HPDE6-E6E7 (cell line): ENCODE measurements around the gene PIWIL4.
"Not testable (repeated sequence)": the region's sequence is repeated elsewhere in the genome, so short reads cannot be mapped to it uniquely, and the experiment has no call there.

Source experiments
- DNase-seq: peaks from one replicate; pipeline ENCODE4 v3.0.0; 2011; ENCODE audit warnings: missing footprints; ENCODE audit errors: extremely low spot score

PIWIL4 gene

GRCh38 chr11:94584978-94585377, 17.8 kb downstream of the PIWIL4 start:
- no peak for DNase-seq

- no peak for DNase-seq
Observed at GRCh38 chr11:94585399-94585798, 18.2 kb downstream of the PIWIL4 start.

DNA sequence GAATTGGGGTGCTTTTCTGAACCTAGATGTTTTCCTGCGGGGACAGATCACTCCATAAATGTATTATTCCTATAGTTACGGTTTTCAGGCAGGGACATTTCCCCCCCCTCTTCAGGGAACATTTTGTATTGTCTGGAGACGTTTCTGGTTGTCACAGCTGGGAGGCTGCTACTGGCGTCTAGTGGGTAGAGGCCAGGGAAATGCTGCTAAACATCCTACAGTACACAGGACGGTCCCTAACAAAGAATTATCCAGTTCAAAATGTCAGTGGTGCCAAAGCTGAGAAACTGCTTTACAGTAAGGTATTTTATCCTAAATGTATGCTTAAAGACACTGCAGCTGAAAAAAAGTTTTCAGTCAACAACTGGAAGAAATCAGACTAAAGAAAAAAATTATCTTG, 19.4 kb downstream of the PIWIL4 start:
- DNase-seq: no peak

DNA sequence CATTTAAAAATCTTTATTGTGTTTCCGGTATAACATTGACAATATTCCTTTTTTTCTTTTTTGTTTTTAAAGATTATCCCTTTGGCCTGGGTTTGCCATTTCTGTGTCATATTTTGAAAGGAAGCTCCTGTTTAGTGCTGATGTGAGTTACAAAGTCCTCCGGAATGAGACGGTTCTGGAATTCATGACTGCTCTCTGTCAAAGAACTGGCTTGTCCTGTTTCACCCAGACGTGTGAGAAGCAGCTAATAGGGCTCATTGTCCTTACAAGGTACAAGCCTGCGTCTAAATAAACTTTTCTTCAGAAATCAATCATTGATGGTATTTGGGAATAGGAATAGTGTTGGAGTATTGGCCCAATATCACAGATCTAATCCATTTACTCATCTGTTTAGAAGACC, 19.8 kb downstream of the PIWIL4 start:
- no peak for DNase-seq

DNA sequence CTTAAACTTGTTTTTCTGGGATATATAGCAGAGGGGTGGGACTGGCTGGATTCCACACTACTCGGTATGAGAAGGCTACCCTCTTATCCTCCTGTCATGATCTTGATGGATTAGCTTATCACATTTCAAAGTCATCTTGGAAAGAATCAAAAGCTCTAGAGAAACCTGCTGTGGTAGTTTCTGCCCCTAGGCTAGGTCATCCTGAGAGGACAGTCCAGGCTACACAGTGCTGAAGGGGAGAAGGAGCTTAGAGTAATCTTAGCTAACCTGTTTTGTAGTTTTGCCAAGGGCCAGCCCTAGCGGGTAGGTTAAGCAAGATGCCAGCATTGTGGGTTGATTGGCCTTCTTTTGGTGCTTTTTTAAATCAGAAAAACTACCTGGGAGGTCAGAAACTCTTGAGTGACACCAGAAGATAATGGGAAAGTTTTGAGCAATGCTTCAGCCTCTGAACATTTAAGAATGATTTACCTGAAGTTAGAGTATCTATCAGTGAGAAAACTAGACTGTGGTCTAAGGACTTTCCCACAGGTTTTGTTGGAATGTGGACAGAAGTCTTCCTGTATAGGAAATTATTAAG, 21.3 kb downstream of the PIWIL4 start:
- no peak for DNase-seq

DNA sequence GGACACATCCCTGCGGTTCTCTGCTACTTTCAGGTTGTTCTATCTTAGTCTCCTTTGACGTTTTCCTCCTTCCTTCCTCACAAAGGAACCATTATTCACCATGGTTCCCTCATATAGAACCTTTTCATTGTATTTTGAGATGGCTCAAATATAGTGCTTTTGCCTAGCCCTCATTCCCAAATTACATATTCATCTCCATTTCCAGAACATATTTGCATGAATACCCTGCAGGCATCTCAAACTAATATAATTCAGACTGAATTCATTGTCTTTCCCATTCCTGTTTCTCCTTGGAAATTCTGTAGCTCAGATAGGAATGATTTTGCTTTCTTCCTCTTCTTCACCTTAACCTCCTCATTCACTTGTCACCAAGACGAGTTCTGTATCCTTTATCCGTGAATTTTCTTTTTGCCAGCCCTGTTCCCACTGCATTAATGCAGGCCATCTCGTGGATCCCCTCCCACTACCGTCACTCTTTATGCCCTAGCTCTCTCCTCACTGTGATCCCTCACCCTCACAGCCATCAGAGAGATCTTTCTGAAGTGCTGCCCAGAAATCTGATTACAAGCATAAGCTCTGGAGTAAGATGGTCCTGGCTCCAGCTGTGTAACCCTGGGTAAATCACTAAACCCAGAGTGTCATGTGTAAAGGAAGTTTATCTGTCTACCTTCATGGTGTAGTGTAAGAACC, 23.3 kb downstream of the PIWIL4 start:
- no peak for DNase-seq

DNA sequence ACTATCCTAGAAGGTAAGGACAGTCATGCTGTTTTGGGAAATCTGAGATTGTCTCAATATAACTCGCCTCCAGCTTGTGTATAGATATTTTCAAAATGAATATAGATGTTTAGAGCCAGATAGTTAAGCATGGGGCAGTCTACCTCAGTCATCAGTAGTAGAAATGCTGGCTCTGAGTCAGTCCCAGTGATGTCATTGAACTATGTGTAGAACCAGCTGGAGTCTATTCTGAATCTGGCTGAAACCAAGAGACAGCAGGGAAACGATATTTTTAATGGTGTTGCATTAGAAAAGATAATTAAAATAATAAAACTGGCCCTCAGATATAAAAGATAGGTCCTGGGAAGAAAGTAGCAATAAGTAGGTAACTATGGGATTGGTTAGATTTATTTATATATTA, 25.9 kb downstream of the PIWIL4 start:
- DNase-seq: no peak

DNA sequence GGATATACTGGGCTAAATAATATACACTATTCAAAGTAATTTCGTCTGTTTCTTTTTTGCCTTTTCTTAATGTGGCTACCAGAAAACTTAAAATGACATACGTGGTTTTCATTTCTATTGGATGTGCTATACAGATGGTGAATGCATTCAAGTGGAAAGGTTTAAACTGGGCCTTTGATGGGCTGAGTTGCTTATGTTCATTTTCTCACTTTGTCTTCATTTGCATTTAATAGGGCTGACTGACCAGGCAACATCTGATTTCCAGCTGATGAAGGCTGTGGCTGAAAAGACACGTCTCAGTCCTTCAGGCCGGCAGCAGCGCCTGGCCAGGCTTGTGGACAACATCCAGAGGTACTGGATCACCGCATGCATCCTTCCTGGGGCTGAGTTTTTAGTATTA, 27.9 kb downstream of the PIWIL4 start:
- DNase-seq: no peak

GRCh38 chr11:94597896-94598295, 30.7 kb downstream of the PIWIL4 start:
- DNase-seq: no peak

GRCh38 chr11:94599510-94599909, 32.3 kb downstream of the PIWIL4 start:
- no peak for DNase-seq

DNA sequence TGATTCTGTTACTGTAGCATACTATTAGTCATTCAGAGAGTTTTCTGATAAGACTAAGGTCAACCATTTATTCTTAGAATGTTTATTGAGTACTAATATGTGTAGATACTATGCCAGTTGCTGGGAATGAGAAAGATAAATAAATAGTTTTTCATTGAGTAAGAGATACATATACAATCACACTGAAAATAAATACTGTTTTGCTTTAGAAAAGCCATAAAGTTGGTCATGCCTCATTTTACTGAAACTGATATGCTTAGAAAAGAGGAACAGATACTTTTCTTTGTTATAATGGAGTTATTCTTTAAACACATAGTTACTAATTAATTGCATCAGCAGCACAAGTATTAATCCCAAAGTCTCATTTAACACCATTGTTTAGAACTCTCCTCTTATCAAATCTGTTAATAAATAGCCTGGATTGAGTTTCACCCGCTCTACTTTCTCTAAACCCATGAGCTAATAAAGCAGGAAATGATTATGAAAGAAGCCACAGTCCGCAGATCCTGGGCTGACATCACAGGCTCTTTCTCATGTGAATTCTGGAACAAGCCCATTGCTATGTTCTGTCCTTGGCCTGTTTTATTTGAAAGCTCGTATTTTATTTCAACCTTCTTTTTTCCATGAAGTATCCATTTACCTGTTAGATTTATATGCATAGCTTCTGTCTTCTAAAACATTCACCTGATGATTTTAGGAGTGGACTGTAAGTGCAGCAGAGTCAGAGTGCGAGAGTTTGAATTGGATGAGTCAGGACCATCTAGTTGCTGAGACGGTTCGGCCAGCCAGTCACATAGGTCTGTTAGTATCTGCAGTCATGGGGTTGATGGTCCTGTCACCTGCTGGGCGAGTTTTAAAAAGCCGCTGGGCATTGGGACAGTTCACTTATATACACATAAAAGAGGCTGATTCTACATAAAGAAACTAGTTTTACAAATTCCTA, 35.5 kb downstream of the PIWIL4 start:
- peak; percentile 50 for DNase-seq

DNA sequence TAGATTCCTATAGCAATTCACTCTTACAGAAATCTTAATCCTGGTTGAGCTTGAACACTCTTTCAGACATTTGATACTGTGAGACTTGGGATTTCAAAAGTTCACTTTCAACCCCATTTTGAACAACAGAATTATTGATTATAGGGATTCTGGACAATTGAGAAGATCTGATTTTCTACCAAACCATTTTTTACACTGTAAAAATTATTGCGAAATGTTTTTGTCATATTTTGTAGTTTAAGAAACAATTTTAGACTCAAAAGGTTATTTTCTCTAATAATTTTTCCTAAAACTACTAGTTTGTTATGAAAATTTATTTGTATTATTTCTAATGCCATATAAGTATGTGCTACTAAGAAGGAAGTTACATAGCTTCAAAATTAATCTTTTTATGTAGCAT, 36.4 kb downstream of the PIWIL4 start:
- no peak for DNase-seq

DNA sequence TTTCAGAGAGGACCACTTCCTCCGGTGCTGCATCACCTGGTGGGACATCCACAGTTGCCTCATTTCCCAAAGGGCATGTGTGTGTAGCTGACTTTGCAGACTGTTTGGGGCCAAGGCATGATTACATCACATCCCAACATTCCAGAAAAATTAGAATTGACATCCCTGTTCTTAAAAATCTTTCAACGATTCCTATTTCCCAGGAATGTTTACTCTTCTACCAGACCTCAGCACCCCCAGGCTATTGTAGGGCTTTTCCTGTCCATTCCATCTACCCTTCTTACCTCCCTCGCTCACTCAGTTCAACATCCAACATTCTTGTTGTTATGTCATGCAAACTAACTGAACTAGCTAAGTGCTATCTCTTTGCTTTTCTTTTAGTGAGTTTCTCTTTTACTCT, 37.3 kb downstream of the PIWIL4 start:
- no peak for DNase-seq

- no peak for DNase-seq
Observed at GRCh38 chr11:94613120-94613519, 46.0 kb downstream of the PIWIL4 start.

DNA sequence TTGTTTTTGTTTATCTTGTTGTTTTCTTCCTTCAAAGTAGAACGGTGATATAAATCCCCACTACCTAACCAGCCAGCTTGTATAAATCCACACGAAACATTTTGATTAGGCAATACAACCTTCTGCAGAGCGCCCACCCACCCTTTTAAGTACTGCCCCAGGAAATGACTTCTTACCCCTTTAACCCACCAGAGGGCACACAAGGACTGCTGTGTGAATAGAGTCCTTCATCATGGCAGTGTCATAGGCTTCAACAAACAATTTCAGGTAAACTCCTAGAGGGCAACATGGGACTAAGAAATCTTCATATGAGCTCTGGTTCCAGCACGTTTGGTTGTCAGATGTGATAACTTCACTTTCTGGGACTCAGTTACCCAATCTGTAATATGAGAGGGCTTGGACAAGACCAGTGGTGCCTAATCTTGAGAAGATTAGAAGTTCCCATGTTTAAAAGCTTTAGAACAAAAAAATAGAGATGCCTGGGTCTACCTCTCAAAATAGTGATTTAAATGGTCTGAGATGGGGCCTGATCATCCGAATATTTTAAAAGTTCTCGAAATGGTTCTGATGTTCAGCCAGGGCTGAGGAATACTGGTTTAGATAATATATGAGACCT, 56.1 kb downstream of the PIWIL4 start:
- DNase-seq: peak; percentile 82

GRCh38 chr11:94625422-94625821, 58.3 kb downstream of the PIWIL4 start:
- not testable (repeated sequence) for DNase-seq

GRCh38 chr11:94627003-94627560, 59.9 kb downstream of the PIWIL4 start:
- not testable (repeated sequence) for DNase-seq

DNA sequence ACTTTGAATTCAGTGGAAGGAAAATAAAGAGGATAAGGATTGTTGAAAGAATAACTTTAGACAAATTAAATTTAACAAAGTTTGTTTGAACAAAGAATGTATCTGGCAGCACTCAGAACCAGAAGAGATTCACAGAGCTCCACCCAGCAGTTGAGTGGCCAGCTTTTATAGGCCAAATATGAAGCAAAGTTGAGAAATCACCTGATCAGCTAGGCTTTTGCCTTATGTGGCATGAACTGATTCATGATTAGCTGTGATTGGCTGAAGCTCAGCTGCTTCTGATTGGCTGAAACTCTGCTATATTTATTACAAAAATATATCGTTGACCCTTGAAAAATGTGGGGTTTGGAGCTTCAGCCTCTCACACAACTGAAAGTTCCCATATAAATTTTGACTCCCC, 62.6 kb downstream of the PIWIL4 start:
- DNase-seq: no peak

- no peak for DNase-seq
Observed at GRCh38 chr11:94630221-94630620, 63.1 kb downstream of the PIWIL4 start.

DNA sequence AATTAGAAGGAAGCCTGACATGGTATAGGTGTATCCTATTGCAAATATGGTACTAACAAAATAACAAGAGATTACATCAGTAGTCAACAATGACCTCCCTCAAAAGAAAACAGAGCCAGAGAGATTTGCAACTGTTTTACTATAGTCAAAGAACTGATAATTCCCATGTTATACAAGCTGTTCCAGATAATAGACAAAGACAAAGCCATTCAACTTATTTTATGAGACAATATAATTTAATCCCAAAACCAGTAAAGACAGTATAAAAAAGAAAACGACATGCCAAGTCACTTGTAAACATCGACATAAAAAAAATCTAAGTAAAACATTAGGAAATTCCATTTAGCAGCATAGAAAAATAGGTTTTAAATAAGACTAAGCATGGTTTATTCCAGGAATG, 65.2 kb downstream of the PIWIL4 start:
- DNase-seq: no peak

GRCh38 chr11:94635072-94635471, 67.9 kb downstream of the PIWIL4 start:
- DNase-seq: no peak

DNA sequence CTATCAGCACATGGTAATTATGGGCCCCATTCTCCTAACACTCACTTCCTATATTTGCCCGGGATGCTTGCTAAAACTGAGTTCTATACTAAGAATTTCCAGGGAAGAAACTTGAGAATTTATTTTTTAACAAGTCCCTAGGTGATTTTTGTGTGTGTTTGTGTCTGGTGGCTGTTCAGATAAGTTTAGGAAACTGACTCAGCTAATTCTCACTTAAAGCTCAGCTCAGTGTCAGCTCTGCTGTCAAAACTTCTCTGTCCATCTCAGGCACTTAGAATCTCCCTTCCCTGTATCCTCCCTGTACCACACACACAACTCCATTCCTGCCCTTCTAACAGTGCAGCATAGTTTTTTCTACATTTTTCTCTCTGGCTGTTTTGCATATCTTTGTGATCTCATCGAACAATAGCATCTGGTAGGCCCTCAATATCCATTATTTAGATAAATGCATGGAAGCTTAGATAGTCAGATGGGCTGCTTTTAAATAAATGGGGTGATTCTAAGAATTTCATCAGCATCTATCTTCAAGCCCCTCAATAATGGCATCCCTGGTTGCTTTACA, 69.3 kb downstream of the PIWIL4 start:
- DNase-seq: no peak
